Vagina (tissue), 2 donors: ENCODE data around the gene POR. TPM values are rescaled to one million over a fixed set of nuclear protein-coding genes. Genes with fewer than 3 reads are reported as not detected.
"Not testable (repeated sequence)": the region's sequence is repeated elsewhere in the genome, so short reads cannot be mapped to it uniquely, and the experiment has no call there.

Experiments
- DNase-seq, 2 donors: peaks; one replicate each; pipeline ENCODE4 v3.0.0-alpha.2; 2017; ENCODE audit errors: extremely low spot score in 2 of 2
- H3K27ac ChIP-seq: fragments of 200-600 bp; sonication (generic); one replicate; pipeline ENCODE4 v1.5.1; 2019
- H3K27me3 ChIP-seq: fragments of 200-600 bp; sonication (generic); one replicate; pipeline ENCODE4 v1.5.1; 2019
- H3K36me3 ChIP-seq, 2 donors: fragments of 200-600 bp; sonication (generic); one replicate each; pipeline ENCODE4 v1.5.1; 2017 to 2019
- H3K4me1 ChIP-seq: fragments of 200-600 bp; sonication (generic); one replicate; pipeline ENCODE4 v1.5.1; 2019
- H3K4me3 ChIP-seq, 2 donors: fragments of 200-600 bp; sonication (generic); 1 replicate in 1 of 2; 2 replicates in 1 of 2; pipeline ENCODE4 v1.5.1; 2016 to 2019
- H3K9me3 ChIP-seq: fragments of 200-600 bp; sonication (generic); one replicate; pipeline ENCODE4 v1.5.1; 2019
- POLR2A ChIP-seq, 2 donors: fragments of 450-650 bp; IDR thresholded peaks; one replicate each; pipeline ENCODE4 v1.6.1; 2017; ENCODE audit warnings: antibody characterized with exemption in 2 of 2, mild to moderate bottlenecking in 2 of 2, moderate library complexity in 2 of 2
- POLR2AphosphoS5 ChIP-seq, 2 donors: sonication (generic); formaldehyde crosslinking; IDR thresholded peaks; one replicate each; pipeline ENCODE4 v1.9.0; 2017; ENCODE audit warnings: antibody characterized with exemption in 2 of 2, mild to moderate bottlenecking in 2 of 2, low read depth in 1 of 2; ENCODE audit not compliant: insufficient read depth in 1 of 2
- intact Hi-C: fragments of 100-400 bp; cut with DNase I; formaldehyde crosslinking; loops from one replicate; pipeline ENCODE4 v1.15.1; 2023
- total RNA-seq: library from RNA; depleted of rRNA; stranded (reverse); fragments of >200 nt; gene quantifications from one replicate; pipeline ENCODE4 v1.2.3, GENCODE V29; 2016
- TF ChIP-seq, protein P1 (sequence below), 3 experiments: fragments of 450-650 bp in 2 of 3; fragments of 200-600 bp in 1 of 3; sonication (generic) in 1 of 3; IDR thresholded peaks; one replicate each; pipeline ENCODE4 v1.5.1; 2017 to 2019; ENCODE audit warnings: antibody characterized with exemption in 3 of 3, mild to moderate bottlenecking in 2 of 3, moderate library complexity in 2 of 3

The POR gene
- total RNA-seq, 1 donor from 2014 or later, result 94.3 TPM

DNA sequence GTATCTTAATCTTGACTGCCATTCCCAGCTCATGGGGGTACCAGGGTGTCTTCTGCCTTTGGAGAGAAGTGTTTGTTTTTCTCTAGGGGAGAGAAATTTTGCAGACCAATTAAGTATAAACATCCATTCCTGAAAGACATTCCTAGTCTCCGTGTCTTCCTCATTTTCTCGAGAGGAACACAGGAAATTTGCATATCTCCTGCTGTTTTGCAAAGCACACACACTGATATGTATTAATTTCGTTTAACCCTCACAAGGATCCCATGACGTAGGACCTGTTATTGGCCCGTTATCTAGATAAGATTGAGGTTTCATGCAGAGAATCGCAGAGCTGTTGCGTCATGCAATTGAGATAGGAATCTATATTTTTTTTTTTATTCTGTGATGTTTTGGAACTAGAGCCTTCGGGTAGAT, 35.2 kb upstream of the POR start:
- H3K4me1 ChIP-seq, result peaks cover 22% of the 10 kb centered on the region
- intact Hi-C loops, result no loop called here
- TF ChIP-seq POLR2A (IDR thresholded peaks at IDR 0.05) (no peak), POLR2AphosphoS5 (IDR thresholded peaks at IDR 0.05; ENCODE audit: insufficient read depth in 1 of 2, low read depth in 1 of 2) (no peak)
- TF ChIP-seq, protein P1, sequence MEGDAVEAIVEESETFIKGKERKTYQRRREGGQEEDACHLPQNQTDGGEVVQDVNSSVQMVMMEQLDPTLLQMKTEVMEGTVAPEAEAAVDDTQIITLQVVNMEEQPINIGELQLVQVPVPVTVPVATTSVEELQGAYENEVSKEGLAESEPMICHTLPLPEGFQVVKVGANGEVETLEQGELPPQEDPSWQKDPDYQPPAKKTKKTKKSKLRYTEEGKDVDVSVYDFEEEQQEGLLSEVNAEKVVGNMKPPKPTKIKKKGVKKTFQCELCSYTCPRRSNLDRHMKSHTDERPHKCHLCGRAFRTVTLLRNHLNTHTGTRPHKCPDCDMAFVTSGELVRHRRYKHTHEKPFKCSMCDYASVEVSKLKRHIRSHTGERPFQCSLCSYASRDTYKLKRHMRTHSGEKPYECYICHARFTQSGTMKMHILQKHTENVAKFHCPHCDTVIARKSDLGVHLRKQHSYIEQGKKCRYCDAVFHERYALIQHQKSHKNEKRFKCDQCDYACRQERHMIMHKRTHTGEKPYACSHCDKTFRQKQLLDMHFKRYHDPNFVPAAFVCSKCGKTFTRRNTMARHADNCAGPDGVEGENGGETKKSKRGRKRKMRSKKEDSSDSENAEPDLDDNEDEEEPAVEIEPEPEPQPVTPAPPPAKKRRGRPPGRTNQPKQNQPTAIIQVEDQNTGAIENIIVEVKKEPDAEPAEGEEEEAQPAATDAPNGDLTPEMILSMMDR (IDR thresholded peaks at IDR 0.05), result no peak

DNA sequence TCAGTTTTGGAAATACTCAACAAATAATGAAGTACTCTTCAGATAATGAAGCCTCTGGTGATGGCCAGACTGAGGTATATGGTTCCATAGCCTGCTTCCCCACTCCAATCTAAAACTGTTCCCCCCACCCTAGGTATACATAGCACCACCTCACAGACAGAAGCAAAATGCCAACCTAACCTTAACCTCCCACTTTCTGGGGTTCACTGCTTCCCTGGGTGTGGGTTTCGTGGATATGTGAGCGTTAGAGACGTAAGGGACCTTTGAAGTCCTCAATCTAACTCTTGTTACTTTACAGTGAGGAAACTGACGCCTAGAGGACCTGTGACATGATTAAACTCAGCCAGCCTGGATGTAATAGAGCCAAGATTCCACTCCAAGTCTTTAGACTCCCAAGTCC, 34.7 kb upstream of the POR start:
- peaks cover 22% of the 10 kb centered on the region for H3K4me1 ChIP-seq
- TF ChIP-seq POLR2A (IDR thresholded peaks at IDR 0.05), result no peak
- TF ChIP-seq, protein P1 (IDR thresholded peaks at IDR 0.05), result no peak
- TF ChIP-seq POLR2AphosphoS5 (IDR thresholded peaks at IDR 0.05; ENCODE audit: insufficient read depth in 1 of 2, low read depth in 1 of 2), result no peak
- H3K4me3 ChIP-seq, result peak overlapping the region in 1 of 2 donors; percentile 94
- H3K36me3 ChIP-seq, result peaks cover 2 to 42% of the 10 kb centered on the region in 2 donors
- H3K9me3 ChIP-seq, result no peaks in the 10 kb centered on the region
- intact Hi-C loops, result no loop called here
- no peak for DNase-seq
- H3K27me3 ChIP-seq, result no peaks in the 10 kb centered on the region
- H3K27ac ChIP-seq, result no peak overlapping the region

More for the DNA sequence above, 35.2 kb upstream of the POR start:
- peaks cover 2 to 37% of the 10 kb centered on the region in 2 donors for H3K36me3 ChIP-seq
- no peaks in the 10 kb centered on the region for H3K9me3 ChIP-seq
- peak overlapping the region; percentile 90 for H3K27ac ChIP-seq
- H3K27me3 ChIP-seq, result no peaks in the 10 kb centered on the region
- no peak for DNase-seq
- peak overlapping the region; percentile 74 to 94 for H3K4me3 ChIP-seq

DNA sequence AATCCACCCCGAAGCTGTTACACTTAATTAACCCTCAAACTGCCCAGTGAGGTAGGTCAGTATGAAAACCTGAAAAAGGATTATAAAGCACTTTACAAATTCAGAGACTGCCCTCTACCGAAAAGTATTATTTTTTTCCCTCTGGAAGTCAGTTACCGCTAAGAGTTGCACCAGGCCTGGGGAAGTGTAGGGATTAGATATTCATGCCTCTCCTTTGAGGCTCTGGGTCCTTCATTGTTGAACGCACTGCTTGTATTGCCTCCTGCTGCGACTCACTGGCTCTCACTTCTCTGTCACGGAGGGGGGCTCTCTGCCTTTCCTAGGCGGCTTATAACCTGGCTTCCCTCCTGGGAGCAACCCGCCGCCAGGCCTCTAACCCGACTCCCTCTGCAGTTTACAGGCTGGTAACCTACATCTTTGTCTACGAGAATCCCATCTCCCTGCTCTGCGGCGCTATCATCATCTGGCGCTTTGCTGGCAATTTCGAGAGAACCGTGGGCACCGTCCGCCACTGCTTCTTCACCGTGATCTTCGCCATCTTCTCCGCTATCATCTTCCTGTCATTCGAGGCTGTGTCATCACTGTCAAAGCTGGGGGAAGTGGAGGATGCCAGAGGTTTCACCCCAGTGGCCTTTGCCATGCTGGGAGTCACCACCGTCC, 33.4 kb upstream of the POR start:
- Histone ChIP-seq H3K9me3 (no peaks in the 10 kb centered on the region), H3K4me1 (peaks cover 22% of the 10 kb centered on the region), H3K36me3 (peaks cover 2 to 53% of the 10 kb centered on the region in 2 donors), H3K27ac (no peak overlapping the region), H3K27me3 (no peaks in the 10 kb centered on the region), H3K4me3 (no peak overlapping the region)
- intact Hi-C loops, result no loop called here
- no peak for DNase-seq
- TF ChIP-seq POLR2A (IDR thresholded peaks at IDR 0.05) (no peak), POLR2AphosphoS5 (IDR thresholded peaks at IDR 0.05; ENCODE audit: insufficient read depth in 1 of 2, low read depth in 1 of 2) (no peak)
- TF ChIP-seq, protein P1 (IDR thresholded peaks at IDR 0.05), result no peak

DNA sequence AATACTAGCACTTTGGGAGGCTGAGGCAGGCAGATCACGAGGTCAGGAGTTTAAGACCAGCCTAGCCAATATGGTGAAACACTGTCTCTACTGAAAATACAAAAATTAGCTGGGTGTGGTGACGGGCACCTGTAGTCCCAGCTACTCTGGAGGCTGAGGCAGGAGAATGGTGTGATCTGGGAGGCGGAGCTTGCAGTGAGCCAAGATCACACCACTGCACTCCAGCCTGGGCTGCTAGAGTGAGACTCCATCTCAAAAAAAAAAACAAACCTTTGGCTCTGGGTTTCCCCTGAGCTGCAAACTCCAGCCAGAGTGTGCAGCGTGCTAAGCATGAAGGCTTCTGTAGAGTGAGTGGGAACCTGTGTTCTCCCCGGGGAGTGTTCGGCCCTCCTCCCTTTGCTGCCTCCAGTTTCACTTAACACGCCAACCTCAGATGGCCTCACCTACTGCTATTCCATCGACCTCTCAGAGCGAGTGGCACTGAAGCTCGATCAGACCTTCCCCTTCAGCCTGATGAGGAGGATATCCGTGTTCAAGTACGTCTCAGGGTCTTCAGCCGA, 31.6 kb upstream of the POR start:
- intact Hi-C loops, H3K27ac ChIP-seq, H3K27me3 ChIP-seq, H3K9me3 ChIP-seq, DNase-seq, H3K4me3 ChIP-seq: not testable (repeated sequence)
- Histone ChIP-seq H3K36me3 (peaks cover 2 to 62% of the 10 kb centered on the region in 2 donors), H3K4me1 (peaks cover 19% of the 10 kb centered on the region)

DNA sequence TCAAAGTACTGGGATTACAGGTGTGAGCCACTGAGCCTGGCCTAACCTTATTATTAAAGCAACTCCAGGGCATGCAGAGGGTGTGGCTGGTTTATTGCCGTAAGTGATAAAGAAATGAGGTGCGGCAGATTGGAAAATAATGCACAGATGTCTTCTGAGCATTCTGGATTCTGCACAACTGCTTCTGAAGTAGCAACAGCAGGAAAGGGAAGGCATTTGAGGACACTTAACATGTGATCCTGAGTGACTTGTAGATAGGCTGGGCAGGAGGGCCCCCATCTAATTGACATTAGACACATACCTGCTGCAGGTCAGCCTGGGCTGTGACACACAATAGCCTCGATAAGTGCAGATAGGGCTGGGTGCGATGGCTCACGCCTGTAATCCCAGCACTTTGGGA, 30.5 kb upstream of the POR start:
- Histone ChIP-seq H3K27ac (no peak overlapping the region), H3K27me3 (no peaks in the 10 kb centered on the region), H3K36me3 (peaks cover 2 to 63% of the 10 kb centered on the region in 2 donors), H3K4me3 (no peak overlapping the region), H3K4me1 (peaks cover 25% of the 10 kb centered on the region), H3K9me3 (no peaks in the 10 kb centered on the region)
- TF ChIP-seq POLR2AphosphoS5 (IDR thresholded peaks at IDR 0.05; ENCODE audit: insufficient read depth in 1 of 2, low read depth in 1 of 2) (no peak), POLR2A (IDR thresholded peaks at IDR 0.05) (no peak)
- TF ChIP-seq, protein P1 (IDR thresholded peaks at IDR 0.05), result no peak
- DNase-seq, result no peak
- intact Hi-C loops, result no loop called here
